K562 (cell line): ENCODE measurements around the gene PMEPA1. TPM values are rescaled to one million over a fixed set of nuclear protein-coding genes. Genes with fewer than 3 reads are reported as not detected.

Source experiments
- ATAC-seq: fragments of 200-7000 bp; cut with Tn5 transposase; 3 replicates; pipeline ENCODE4 v1.9.1; 2020; ENCODE audit warnings: moderate library complexity
- BruUV-seq: library from RNA; stranded (reverse); fragments of 400-500 nt; replicated peaks from 2 replicates; lab custom pipeline; 2021; lab: Mats Ljungman, UMichigan
- CTCF ChIA-PET: fragments of 300-600 bp; formaldehyde crosslinking; extraction: SDS; loops from one replicate; lab custom pipeline; 2021; ENCODE audit warnings: low intra/inter-chr PET ratio; lab: Yijun Ruan, JAX
- POLR2A ChIA-PET: fragments of 300-600, 350-650 bp; sonication (Branson Sonifier 250); formaldehyde crosslinking; extraction: SDS; loops from one replicate; lab custom pipeline; 2021; ENCODE audit warnings: antibody characterized with exemption, inconsistent platforms; lab: Yijun Ruan, JAX
- DNase-seq, 4 experiments: peaks; one replicate each; pipeline versions ENCODE4 v3.0.0 to v3.0.0-alpha.2; 2011 to 2018; ENCODE audit warnings: low spot score in 3 of 4, mixed read lengths in 3 of 4; ENCODE audit errors: extremely low read depth in 1 of 4
- FAIRE-seq: peaks from 2 replicates; lab custom pipeline; 2011; peaks lifted over from hg19 to GRCh38; lab: Jason Lieb, UNC
- H2AFZ ChIP-seq: 2 replicates; pipeline ENCODE4 v1.6.0; 2011; ENCODE audit warnings: low read depth, low read length, control low read depth, inconsistent platforms
- H3K27ac ChIP-seq: fragments of 200-600 bp; 3 replicates; pipeline ENCODE4 v1.8.0; 2011; ENCODE audit warnings: low read depth, mild to moderate bottlenecking, control low read depth, inconsistent platforms, low read length, moderate library complexity, mixed read lengths; ENCODE audit errors: extremely low read depth
- H3K27me3 ChIP-seq, 2 experiments: fragments of 300-600 bp in 1 of 2; 2 replicates in 1 of 2; 3 replicates in 1 of 2; pipeline versions ENCODE4 v1.6.0 to v1.8.0; 2011; ENCODE audit warnings: inconsistent platforms in 2 of 2, low read length in 2 of 2, mild to moderate bottlenecking in 1 of 2, mixed read lengths in 1 of 2, moderate library complexity in 1 of 2; ENCODE audit not compliant: control insufficient read depth in 2 of 2, insufficient read depth in 2 of 2
- H3K36me3 ChIP-seq: fragments of 300-600 bp; 3 replicates; pipeline ENCODE4 v1.8.0; 2011; ENCODE audit warnings: mild to moderate bottlenecking, low read length, inconsistent platforms; ENCODE audit not compliant: control insufficient read depth, insufficient read depth
- H3K4me1 ChIP-seq, 2 experiments: fragments of 200-600 bp in 1 of 2; replicated peaks in 1 of 2; 2 replicates in 1 of 2; 3 replicates in 1 of 2; pipeline versions ENCODE4 v1.5.1 to v1.8.0; 2011; ENCODE audit warnings: inconsistent platforms in 2 of 2, low read length in 2 of 2, mild to moderate bottlenecking in 1 of 2, mixed read lengths in 1 of 2, moderate library complexity in 1 of 2; ENCODE audit not compliant: control insufficient read depth in 2 of 2, insufficient read depth in 2 of 2
- H3K4me2 ChIP-seq: 2 replicates; pipeline ENCODE4 v1.6.1; 2011; ENCODE audit warnings: low read length, control low read depth, inconsistent platforms, mixed read lengths; ENCODE audit not compliant: insufficient read depth
- H3K4me3 ChIP-seq: fragments of 200-600 bp; sonication (generic), shearing (Covaris generic); 2 replicates; pipeline ENCODE4 v1.5.1; 2016; ENCODE audit warnings: control low read depth, inconsistent platforms
- H3K79me2 ChIP-seq: fragments of 200-600 bp; 3 replicates; pipeline ENCODE4 v1.8.0; 2011; ENCODE audit warnings: low read length, inconsistent platforms; ENCODE audit not compliant: control insufficient read depth, insufficient read depth
- H3K9ac ChIP-seq, 2 experiments: 2 replicates each; pipeline versions ENCODE4 v1.6.0 to v1.6.1; 2011; ENCODE audit warnings: low read depth in 2 of 2, low read length in 2 of 2, control low read depth in 1 of 2, inconsistent platforms in 1 of 2, mild to moderate bottlenecking in 1 of 2, mixed read lengths in 1 of 2; ENCODE audit not compliant: insufficient read depth in 1 of 2
- H3K9me1 ChIP-seq: one replicate; pipeline ENCODE4 v1.6.0; 2011; ENCODE audit warnings: inconsistent platforms, mild to moderate bottlenecking, low read length, moderate library complexity; ENCODE audit not compliant: control insufficient read depth, insufficient read depth
- H3K9me3 ChIP-seq: replicated peaks from 2 replicates; pipeline ENCODE4 v1.5.1; 2011; ENCODE audit warnings: low read depth, low read length, inconsistent platforms; ENCODE audit not compliant: control insufficient read depth, insufficient read depth
- H4K20me1 ChIP-seq: replicated peaks from 2 replicates; pipeline ENCODE4 v1.6.1; 2011; ENCODE audit warnings: low read length, inconsistent platforms, mixed read lengths; ENCODE audit not compliant: control insufficient read depth, insufficient read depth
- HDAC3 ChIP-seq: fragments of 450-650 bp; IDR thresholded peaks from 2 replicates; pipeline ENCODE4 v1.6.1; 2018; ENCODE audit warnings: borderline replicate concordance, mild to moderate bottlenecking, moderate library complexity; ENCODE audit not compliant: partially characterized antibody
- L3MBTL2 ChIP-seq: fragments of 450-650 bp; IDR thresholded peaks from 2 replicates; pipeline ENCODE4 v1.6.1; 2016; ENCODE audit warnings: mild to moderate bottlenecking, moderate library complexity
- MXI1 ChIP-seq: IDR thresholded peaks from 2 replicates; pipeline ENCODE4 v1.6.1; 2011; ENCODE audit warnings: low read depth, mild to moderate bottlenecking, improper control_type of control experiment, low read length
- ZNF140 ChIP-seq: fragments of 250-450 bp; sonication (Bioruptor Pico); IDR thresholded peaks from 2 replicates; pipeline ENCODE4 v1.8.0; 2021; ENCODE audit warnings: moderate library complexity, mild to moderate bottlenecking, inconsistent platforms
- ZNF239 ChIP-seq: fragments of 250-450 bp; sonication (Bioruptor Pico); IDR thresholded peaks from 2 replicates; pipeline ENCODE4 v1.4.0; 2020; ENCODE audit warnings: mild to moderate bottlenecking
- WGBS: fragments of 100-300 bp; shearing (Covaris generic); methylation state at CpG from one replicate; pipeline ENCODE4 v1.1.6; 2016; ENCODE audit warnings: low coverage, mixed read lengths; ENCODE audit not compliant: insufficient coverage; ENCODE audit errors: missing lambda C conversion rate; 5-methylcytosine and 5-hydroxymethylcytosine counted together
- in situ Hi-C: fragments of 300-500 bp; cut with MboI; formaldehyde crosslinking; loops from 4 replicates; pipeline ENCODE4 v1.15.0; 2018; ENCODE audit warnings: inconsistent platforms, mixed read lengths
- intact Hi-C: fragments of 100-400 bp; cut with micrococcal nuclease; formaldehyde crosslinking; loops from 2 replicates; pipeline ENCODE4 v1.14.2; 2022
- polyA plus RNA-seq, 8 experiments: library from polyadenylated mRNA; depleted of rRNA in 4 of 8; stranded (reverse) in 5 of 8; unstranded in 3 of 8; fragments of >200 nt; fragmentation: Nextera tagmentation in 2 of 8; fragmentation: Illumina TruSeq in 1 of 8; extraction: Ambion mirVana in 2 of 8; extraction: Trizol in 1 of 8; gene quantifications; 2 replicates each; pipeline versions ENCODE4 v1.2.1 to v1.2.3, GENCODE V29; 2011 to 2014; ENCODE audit warnings: inconsistent platforms in 1 of 8, missing spikeins in 1 of 8
- total RNA-seq, 7 experiments: library from RNA; depleted of rRNA in 6 of 7; stranded (reverse); fragments of >200 nt in 6 of 7; fragmentation: Illumina TruSeq in 2 of 7; extraction: Trizol in 2 of 7; gene quantifications; 2 replicates each; pipeline versions ENCODE4 v1.2.1 to v1.2.3, GENCODE V29; 2011 to 2021; ENCODE audit warnings: low replicate concordance in 1 of 7

Gene PMEPA1
- total and polyA plus RNA-seq, 9 of the 15 experiments (the other 6 are each of a cell fraction or from before 2014, with no cell fraction given) = 0.16 TPM; not detected in 8

GRCh38 chr20:57748601-57749130 lies 38.9 kb upstream of the PMEPA1 start:
- Histone ChIP-seq H3K4me1 (peaks cover 0 to 7% of the 10 kb centered on the region in 2 experiments; a peak in 2 of 5 replicates), H3K9ac (no peak overlapping the region; a peak in 1 of 4 replicates), H2AFZ (no peak overlapping the region), H3K27me3 (peaks cover 5 to 16% of the 10 kb centered on the region in 2 experiments; a peak in 3 of 5 replicates), H3K79me2 (no peaks in the 10 kb centered on the region), H3K36me3 (no peaks in the 10 kb centered on the region), H3K9me1 (no peaks in the 10 kb centered on the region), H3K27ac (no peak overlapping the region), H3K4me3 (no peak overlapping the region), H3K9me3 (no peaks in the 10 kb centered on the region), H4K20me1 (no peaks in the 10 kb centered on the region), H3K4me2 (no peak overlapping the region)
- WGBS = 3% methylated on average over 15 of the region's 29 CpGs
- ATAC-seq (no peak), FAIRE-seq (no peak), DNase-seq (no peak)
- TF ChIP-seq MXI1 (no peak), ZNF140 (no peak), ZNF239 (CRISPR knock-in tag) (no peak), L3MBTL2 (0 out of 2 replicates have a peak, but pooled peaks have one; percentile 18), HDAC3 (no peak)
- intact Hi-C loops (no loop called here), in situ Hi-C loops (no loop called here)
- BruUV-seq = no TSS peak
- ChIA-PET POLR2A (interaction anchor here (0.5 kb wide), 1 partner anchor 861 kb away, joined by 3 read pairs; no protein-coding TSS in a partner anchor), CTCF (no interaction called here)
